DMS114 treated with DMSO at 0.1 percent for 48 hours (cell line): ENCODE measurements around the gene UNC45B.
A peak's percentile ranks its signal among the peaks of the same experiment; 100 is the strongest.
"Not testable (repeated sequence)": the region's sequence is repeated elsewhere in the genome, so short reads cannot be mapped to it uniquely, and the experiment has no call there.

Source experiments
- DNase-seq: peaks from one replicate; lab custom pipeline; 2025; ENCODE audit not compliant: unreplicated experiment; lab: John Stamatoyannopoulos, UW

Gene UNC45B

GRCh38 chr17:35170968-35171771 lies 23.6 kb downstream of the UNC45B start:
- peak; percentile 12 for DNase-seq

GRCh38 chr17:35171834-35172233 lies 24.2 kb downstream of the UNC45B start:
- no peak for DNase-seq

GRCh38 chr17:35172321-35172720 lies 24.7 kb downstream of the UNC45B start:
- DNase-seq, result not testable (repeated sequence)

- no peak for DNase-seq
Observed at GRCh38 chr17:35174835-35175334, 27.3 kb downstream of the UNC45B start.

DNA sequence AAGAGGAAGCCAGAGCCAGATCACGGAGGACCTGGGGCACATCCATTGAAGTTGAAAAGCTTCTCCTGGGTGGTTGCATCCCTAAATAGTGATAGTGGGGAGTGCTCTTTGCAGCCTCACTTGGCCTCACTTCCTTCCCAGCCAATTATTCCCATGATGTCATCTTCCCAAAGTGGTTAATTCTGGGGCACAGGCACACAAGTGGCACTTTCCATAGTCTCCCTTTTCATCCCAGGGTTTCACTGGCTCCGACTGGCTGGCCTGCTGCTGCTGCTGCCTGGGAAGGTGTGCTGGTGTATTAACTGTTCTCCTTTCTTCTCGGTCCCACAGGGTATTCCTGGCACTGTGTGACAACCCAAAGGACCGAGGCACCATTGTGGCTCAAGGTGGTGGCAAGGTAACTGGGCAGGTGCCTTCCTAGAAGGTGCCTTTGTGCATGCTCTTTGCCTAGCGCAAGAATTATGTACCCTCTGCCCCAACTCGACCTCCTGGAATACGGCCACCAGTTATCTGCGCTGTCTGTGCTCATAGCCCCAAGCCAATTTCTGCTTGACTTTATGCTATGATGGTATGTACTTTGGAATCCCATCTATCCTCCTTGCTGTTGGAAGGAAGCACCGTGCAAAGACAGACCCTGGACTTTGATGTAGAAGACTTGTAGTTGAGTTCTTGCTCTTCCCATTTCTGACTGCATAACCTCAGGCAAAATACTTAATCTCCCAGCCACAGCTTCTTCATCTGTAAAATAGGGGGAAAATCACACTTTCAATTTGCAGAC lies 28.2 kb downstream of the UNC45B start:
- DNase-seq, result no peak

GRCh38 chr17:35176897-35177296 lies 29.3 kb downstream of the UNC45B start:
- no peak for DNase-seq

GRCh38 chr17:35179379-35179778 lies 31.8 kb downstream of the UNC45B start:
- DNase-seq, result not testable (repeated sequence)

DNA sequence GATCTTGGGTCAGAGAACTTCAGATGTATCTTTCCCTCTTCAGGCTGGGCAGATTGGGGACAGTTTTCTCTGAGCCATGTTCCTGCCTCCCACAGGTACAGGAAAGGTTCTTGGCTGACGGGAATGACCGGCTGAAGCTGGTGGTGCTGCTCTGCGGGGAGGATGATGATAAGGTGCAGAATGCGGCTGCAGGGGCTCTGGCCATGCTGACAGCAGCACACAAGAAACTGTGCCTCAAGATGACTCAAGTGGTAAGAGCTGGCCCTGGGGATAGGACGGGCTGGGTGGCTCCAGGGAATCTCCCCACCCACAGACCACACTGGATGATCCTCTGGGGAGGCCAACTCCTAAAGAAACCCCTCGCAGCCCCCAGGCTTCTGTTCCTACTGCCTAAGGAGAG lies 35.7 kb downstream of the UNC45B start:
- DNase-seq, result no peak

GRCh38 chr17:35184274-35184673 lies 36.7 kb downstream of the UNC45B start:
- no peak for DNase-seq

GRCh38 chr17:35185849-35186248 lies 38.2 kb downstream of the UNC45B start:
- DNase-seq, result no peak

DNA sequence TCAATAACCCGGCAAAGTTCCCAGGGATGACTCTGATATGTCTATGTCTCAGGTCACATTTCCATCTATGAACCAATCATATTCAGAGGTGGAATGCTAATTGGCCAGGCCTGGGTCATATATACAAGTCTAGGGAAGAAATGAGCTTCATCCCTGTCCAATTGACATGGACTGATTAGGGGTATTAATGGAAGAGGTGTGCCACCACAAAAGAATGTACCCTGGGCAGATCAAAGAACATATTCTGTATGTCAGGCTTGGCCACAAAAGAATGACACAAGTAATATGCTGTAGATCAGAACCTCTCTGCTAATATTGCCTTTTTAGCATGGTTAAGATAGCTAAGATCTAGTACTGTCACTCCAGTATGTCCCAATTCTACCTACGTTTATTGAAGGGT lies 39.9 kb downstream of the UNC45B start:
- DNase-seq, result no peak

GRCh38 chr17:35188111-35188510 lies 40.5 kb downstream of the UNC45B start:
- DNase-seq, result no peak

DNA sequence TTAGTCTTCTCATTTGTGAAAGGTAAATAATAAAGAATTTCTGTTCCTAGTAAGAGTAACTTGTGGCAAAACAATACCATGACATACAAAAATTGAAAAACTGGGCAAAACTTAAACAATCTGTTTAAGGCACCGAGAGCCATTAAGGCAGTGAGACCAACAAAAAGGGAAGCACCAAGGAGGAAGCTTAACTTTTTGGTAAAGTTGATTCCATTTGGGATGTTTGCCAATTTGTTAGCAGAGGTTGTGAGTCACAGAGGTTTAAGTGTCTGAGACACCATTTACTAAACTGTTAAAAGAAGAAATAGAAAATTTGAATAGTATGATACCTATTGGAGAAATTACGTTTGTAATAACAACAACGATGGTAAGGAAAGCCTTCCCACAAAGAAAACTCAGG lies 41.7 kb downstream of the UNC45B start:
- no peak for DNase-seq

GRCh38 chr17:35191001-35191695 lies 43.5 kb downstream of the UNC45B start:
- DNase-seq, result no peak

GRCh38 chr17:35192708-35193107 lies 45.1 kb downstream of the UNC45B start:
- DNase-seq, result no peak

GRCh38 chr17:35194001-35194400 lies 46.4 kb downstream of the UNC45B start, which contains the start of gene SLC35G3:
TSS of gene SLC35G3 (minus strand) at chr17:35194393. CDS start at chr17:35194307, 86 bp downstream.
- DNase-seq, result not testable (repeated sequence)

DNA sequence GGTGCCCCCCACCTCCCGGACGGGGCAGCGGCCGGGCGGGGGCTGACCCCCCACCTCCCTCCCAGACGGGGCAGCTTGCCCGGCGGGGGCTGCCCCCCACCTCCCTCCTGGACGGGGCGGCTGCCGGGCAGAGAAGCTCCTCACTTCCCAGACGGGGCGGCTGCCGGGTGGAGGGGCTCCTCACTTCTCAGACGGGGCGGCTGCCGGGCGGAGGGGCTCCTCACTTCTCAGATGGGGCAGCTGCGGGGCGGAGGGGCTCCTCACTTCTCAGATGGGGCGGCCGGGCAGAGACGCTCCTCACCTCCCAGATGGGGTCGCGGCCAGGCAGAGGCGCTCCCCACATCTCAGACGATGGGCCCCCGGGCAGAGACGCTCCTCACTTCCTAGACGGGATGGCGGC lies 47.4 kb downstream of the UNC45B start:
- not testable (repeated sequence) for DNase-seq

- DNase-seq, result not testable (repeated sequence)
Observed at GRCh38 chr17:35202582-35202981, 55.0 kb downstream of the UNC45B start.

GRCh38 chr17:35210741-35211140 lies 63.1 kb downstream of the UNC45B start:
- DNase-seq, result no peak

GRCh38 chr17:35212668-35213067 lies 65.1 kb downstream of the UNC45B start:
- DNase-seq, result no peak

DNA sequence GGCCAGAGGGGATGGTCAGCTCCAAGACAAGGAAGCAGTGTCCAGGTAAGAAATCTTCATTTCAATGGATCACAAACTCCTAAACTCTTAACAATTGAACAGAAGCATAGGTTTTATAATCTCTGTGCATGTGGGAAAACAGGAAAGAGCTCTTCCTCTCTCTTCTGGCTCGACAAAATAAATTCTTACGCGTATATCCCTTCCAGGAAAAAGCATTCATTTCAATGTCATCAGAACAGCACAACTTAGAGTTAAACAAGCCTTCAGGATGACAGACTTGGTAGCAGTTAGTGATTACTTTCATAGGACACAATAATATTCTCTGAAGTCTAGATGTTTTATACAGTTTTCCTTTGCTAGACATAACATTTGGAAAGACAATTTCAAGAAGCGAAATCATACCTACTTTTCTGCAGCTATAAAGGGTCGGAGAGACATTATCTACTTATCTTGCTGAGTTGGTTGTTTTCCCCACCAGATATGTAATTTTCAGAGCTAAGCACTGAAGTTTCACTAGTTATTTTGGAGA lies 65.9 kb downstream of the UNC45B start:
- no peak for DNase-seq
